OCI-LY3 (cell line): Measurements from ENCODE around the gene CNTROB.
A peak's percentile ranks its signal among the peaks of the same experiment; 100 is the strongest.

ENCODE experiments used
- H2AFZ ChIP-seq: fragments of 200-600, 300-600 bp; shearing (Covaris generic); 2 replicates; pipeline ENCODE4 v1.6.0; 2014; ENCODE audit warnings: antibody characterized with exemption, low read depth, low read length
- H3K27ac ChIP-seq: fragments of 200-600, 300-600 bp; sonication (generic); 2 replicates; pipeline ENCODE4 v1.5.1; 2014; ENCODE audit warnings: mild to moderate bottlenecking, low read length, moderate library complexity, mixed read lengths
- H3K27me3 ChIP-seq: fragments of 200-600, 300-600 bp; sonication (generic); 2 replicates; pipeline ENCODE4 v1.6.1; 2014; ENCODE audit warnings: low read depth, low read length, mixed read lengths
- H3K36me3 ChIP-seq: fragments of 200-600, 300-600 bp; sonication (generic); replicated peaks from 2 replicates; pipeline ENCODE3; 2014; ENCODE audit warnings: low read depth, low read length, mixed read lengths
- H3K4me1 ChIP-seq: fragments of 300-600, 200-600 bp; sonication (generic); 2 replicates; pipeline ENCODE4 v1.6.1; 2014; ENCODE audit warnings: low read length, mixed read lengths
- H3K4me2 ChIP-seq: fragments of 200-600, 300-600 bp; sonication (generic); 2 replicates; pipeline ENCODE4 v1.6.1; 2014; ENCODE audit warnings: low read length, mixed read lengths
- H3K4me3 ChIP-seq: fragments of 300-600, 200-600 bp; sonication (generic); 2 replicates; pipeline ENCODE4 v1.5.1; 2014; ENCODE audit warnings: antibody characterized with exemption, mild to moderate bottlenecking, low read length, moderate library complexity
- H3K79me2 ChIP-seq: fragments of 300-600, 200-600 bp; shearing (Covaris generic); 2 replicates; pipeline ENCODE4 v1.6.1; 2014; ENCODE audit warnings: mild to moderate bottlenecking, low read length, mixed read lengths
- H3K9ac ChIP-seq: fragments of 300-600, 200-600 bp; shearing (Covaris generic); 2 replicates; pipeline ENCODE4 v1.6.0; 2014; ENCODE audit warnings: mild to moderate bottlenecking, low read length, moderate library complexity
- H3K9me3 ChIP-seq: fragments of 200-600, 300-600 bp; shearing (Covaris generic); 2 replicates; pipeline ENCODE4 v1.6.1; 2014; ENCODE audit warnings: low read length, mixed read lengths; ENCODE audit not compliant: insufficient read depth
- H4K20me1 ChIP-seq: fragments of 200-600, 300-600 bp; sonication (generic); 2 replicates; pipeline ENCODE4 v1.6.1; 2016; ENCODE audit warnings: low read length, mixed read lengths; ENCODE audit not compliant: insufficient read depth
- CTCF ChIP-seq: fragments of 200-600, 300-600 bp; sonication (generic); IDR thresholded peaks from 2 replicates; pipeline ENCODE4 v1.5.1; 2014; ENCODE audit warnings: antibody characterized with exemption, low read length, low read depth
- EZH2phosphoT487 ChIP-seq: fragments of 200-600 bp; shearing (Covaris generic); IDR thresholded peaks from 2 replicates; pipeline ENCODE4 v1.6.1; 2018; ENCODE audit warnings: antibody characterized with exemption, mixed run types, low read depth

The CNTROB gene

GRCh38 chr17:7931709-7932482 is at the start of gene CNTROB, which contains the start of gene TRAPPC1:
Gene CNTROB (plus strand): TSS chr17:7932206. CDS start chr17:7933080, 874 bp downstream.
Gene TRAPPC1 (minus strand): TSS chr17:7931946. CDS start chr17:7931829, 117 bp downstream.
- H3K4me2 ChIP-seq = peak within 1 kb of the TSS; percentile 97
- no peaks in the 10 kb centered on the region for H3K9me3 ChIP-seq
- H3K27me3 ChIP-seq = no peaks in the 10 kb centered on the region
- peaks cover 5% of the 10 kb centered on the region for H3K36me3 ChIP-seq
- peak within 1 kb of the TSS; percentile 64 for H3K27ac ChIP-seq
- peaks cover 21% of the 10 kb centered on the region for H3K79me2 ChIP-seq
- peaks cover 15% of the 10 kb centered on the region for H3K4me1 ChIP-seq
- no peaks in the 10 kb centered on the region for H4K20me1 ChIP-seq
- no peak for TF ChIP-seq CTCF
- no peak for TF ChIP-seq EZH2phosphoT487
- peak within 1 kb of the TSS; percentile 94 for H3K4me3 ChIP-seq
- H2AFZ ChIP-seq = peak within 1 kb of the TSS; percentile 84; the same call in 1 of the 2 replicates
- peak within 1 kb of the TSS; percentile 93 for H3K9ac ChIP-seq

GRCh38 chr17:7882629-7883028 is 49.4 kb upstream of the CNTROB start:
- H3K36me3 ChIP-seq = peaks cover 4% of the 10 kb centered on the region
- H3K4me3 ChIP-seq = 0 out of 2 replicates have a peak overlapping the region, but pooled peaks have one; percentile 77
- H4K20me1 ChIP-seq = no peaks in the 10 kb centered on the region
- no peak overlapping the region for H2AFZ ChIP-seq
- H3K4me1 ChIP-seq = peaks cover 28% of the 10 kb centered on the region
- TF ChIP-seq CTCF (no peak), EZH2phosphoT487 (no peak)
- H3K27me3 ChIP-seq = no peaks in the 10 kb centered on the region
- no peaks in the 10 kb centered on the region for H3K9me3 ChIP-seq
- H3K27ac ChIP-seq = no peak overlapping the region
- H3K9ac ChIP-seq = no peak overlapping the region
- peak overlapping the region; percentile 89 for H3K4me2 ChIP-seq
- H3K79me2 ChIP-seq = peaks cover 23% of the 10 kb centered on the region

- TF ChIP-seq EZH2phosphoT487 = no peak
- no peak for TF ChIP-seq CTCF
- Histone ChIP-seq H3K9ac (peak overlapping the region; percentile 72), H3K27ac (peak overlapping the region; percentile 44; the same call in 1 of the 2 replicates), H3K4me3 (peak overlapping the region; percentile 77), H3K4me2 (peak overlapping the region; percentile 89), H3K27me3 (no peaks in the 10 kb centered on the region), H4K20me1 (peaks cover 5% of the 10 kb centered on the region; the same call in 1 of the 2 replicates), H3K4me1 (peaks cover 33% of the 10 kb centered on the region), H3K79me2 (peaks cover 36% of the 10 kb centered on the region), H3K9me3 (no peaks in the 10 kb centered on the region), H3K36me3 (peaks cover 4% of the 10 kb centered on the region), H2AFZ (no peak overlapping the region)
Measured at GRCh38 chr17:7883781-7884386, 48.1 kb upstream of the CNTROB start.
